ENCODE measurements around the gene DYRK1B.
A peak's percentile ranks its signal among the peaks of the same experiment; 100 is the strongest.
"Not testable (repeated sequence)": the region's sequence is repeated elsewhere in the genome, so short reads cannot be mapped to it uniquely, and the experiment has no call there.

Gene DYRK1B

GRCh38 chr19:39814111-39814510, 19.9 kb downstream of the DYRK1B start:
- CTCF ChIA-PET = interaction anchor here (1.2 to 3.1 kb wide), 4 partner anchors 21 to 49 kb away, joined by 3 to 11 read pairs (median 8); no protein-coding TSS in a partner anchor
- peak; percentile 90 for TF ChIP-seq ZNF426 (tag by site-specific recombination; IDR thresholded peaks at IDR 0.05)
- peak; percentile 29; the same call in 1 of the 2 replicates for TF ChIP-seq SP3 (tag by site-specific recombination; IDR thresholded peaks at IDR 0.05)
- peak; percentile 91; the same call in 1 of the 2 replicates for TF ChIP-seq ZNF292 (tag by site-specific recombination; IDR thresholded peaks at IDR 0.05; ENCODE audit: borderline replicate concordance, low read depth)
- TF ChIP-seq ZNF138 (tag by site-specific recombination; IDR thresholded peaks at IDR 0.05; ENCODE audit: borderline replicate concordance) = peak; percentile 89; the same call in 1 of the 2 replicates
- TF ChIP-seq ZNF501 (tag by site-specific recombination; IDR thresholded peaks at IDR 0.05) = peak; percentile 62; the same call in 1 of the 2 replicates
- 0 out of 2 replicates have a peak, but pooled peaks have one; percentile 62 for TF ChIP-seq ZSCAN23 (tag by site-specific recombination; IDR thresholded peaks at IDR 0.05)
- peak; percentile 62; the same call in 1 of the 2 replicates for TF ChIP-seq GLI2 (tag by site-specific recombination; IDR thresholded peaks at IDR 0.05; ENCODE audit: borderline replicate concordance, low read depth)
- TF ChIP-seq ZNF514 (tag by site-specific recombination; IDR thresholded peaks at IDR 0.05) = peak; percentile 67; the same call in 1 of the 2 replicates
- TF ChIP-seq ZNF560 (tag by site-specific recombination; IDR thresholded peaks at IDR 0.05; ENCODE audit: borderline replicate concordance) = peak; percentile 99
- TF ChIP-seq ZNF19 (tag by site-specific recombination; IDR thresholded peaks at IDR 0.05; ENCODE audit: low read depth) = peak; percentile 87; the same call in 1 of the 2 replicates
- TF ChIP-seq ZBTB11 (tag by site-specific recombination; conservative IDR thresholded peaks at IDR 0.05; ENCODE audit: low read depth) = peak; percentile 87
- TF ChIP-seq ZNF629 (tag by site-specific recombination; IDR thresholded peaks at IDR 0.05) = peak; percentile 37; the same call in 1 of the 2 replicates
- peak; percentile 86 for TF ChIP-seq RBAK (tag by site-specific recombination; IDR thresholded peaks at IDR 0.05)
- peak; percentile 49; the same call in 1 of the 2 replicates for TF ChIP-seq GFI1B (tag by site-specific recombination; IDR thresholded peaks at IDR 0.05)
- peak; percentile 16; the same call in 1 of the 2 replicates for TF ChIP-seq TSHZ1 (tag by site-specific recombination; IDR thresholded peaks at IDR 0.05; ENCODE audit: borderline replicate concordance)
- peak; percentile 31 for TF ChIP-seq ZNF529 (tag by site-specific recombination; IDR thresholded peaks at IDR 0.05; ENCODE audit: insufficient replicate concordance)
- TF ChIP-seq ZNF202 (tag by site-specific recombination; IDR thresholded peaks at IDR 0.05; ENCODE audit: borderline replicate concordance) = peak; percentile 94; the same call in 1 of the 2 replicates
- peak; percentile 93 for TF ChIP-seq ZNF664 (tag by site-specific recombination; IDR thresholded peaks at IDR 0.05)
- TF ChIP-seq ZNF140 (tag by site-specific recombination; IDR thresholded peaks at IDR 0.05) = peak; percentile 90
- TF ChIP-seq ZNF580 (tag by site-specific recombination; IDR thresholded peaks at IDR 0.05) = peak; percentile 51; the same call in 1 of the 2 replicates
- TF ChIP-seq ZNF266 (tag by site-specific recombination; IDR thresholded peaks at IDR 0.05; ENCODE audit: low read depth) = peak; percentile 97
- TF ChIP-seq ZNF518A (tag by site-specific recombination; conservative IDR thresholded peaks at IDR 0.05; ENCODE audit: low read depth) = peak; percentile 96
- peak; percentile 96 for TF ChIP-seq ZNF404 (tag by site-specific recombination; IDR thresholded peaks at IDR 0.05)
- TF ChIP-seq ZNF221 (tag by site-specific recombination; IDR thresholded peaks at IDR 0.05; ENCODE audit: borderline replicate concordance) = peak; percentile 49; the same call in 1 of the 2 replicates
- TF ChIP-seq ZNF354C (tag by site-specific recombination; IDR thresholded peaks at IDR 0.05; ENCODE audit: borderline replicate concordance, low read depth) = peak; percentile 95; the same call in 1 of the 2 replicates

More at GRCh38 chr19:39814111-39814510, 19.9 kb downstream of the DYRK1B start:
- H3K4me1 ChIP-seq (ENCODE audit: control insufficient read depth, insufficient read depth, low read length) = peaks cover 11% of the 10 kb centered on the region
- POLR2A ChIA-PET = interaction anchor here (1.3 to 2.3 kb wide), 2 partner anchors 19 to 22 kb away, joined by 3 to 16 read pairs; partner anchors contain the start of gene DYRK1B
- not testable (repeated sequence) for H3K9me3 ChIP-seq (ENCODE audit: control insufficient read depth, insufficient read depth, low read depth, low read length); H3K27ac ChIP-seq (ENCODE audit: extremely low read depth, low read depth, low read length); H3K4me3 ChIP-seq (ENCODE audit: low read depth, low read length)
- H3K36me3 ChIP-seq (ENCODE audit: control insufficient read depth in 2 of 2, insufficient read depth in 1 of 2, low read length in 2 of 2) = peaks cover 4 to 40% of the 10 kb centered on the region in 2 experiments
